ENCODE data around the gene NFS1.
"Not testable (repeated sequence)": the region's sequence is repeated elsewhere in the genome, so short reads cannot be mapped to it uniquely, and the experiment has no call there.

The NFS1 gene

DNA sequence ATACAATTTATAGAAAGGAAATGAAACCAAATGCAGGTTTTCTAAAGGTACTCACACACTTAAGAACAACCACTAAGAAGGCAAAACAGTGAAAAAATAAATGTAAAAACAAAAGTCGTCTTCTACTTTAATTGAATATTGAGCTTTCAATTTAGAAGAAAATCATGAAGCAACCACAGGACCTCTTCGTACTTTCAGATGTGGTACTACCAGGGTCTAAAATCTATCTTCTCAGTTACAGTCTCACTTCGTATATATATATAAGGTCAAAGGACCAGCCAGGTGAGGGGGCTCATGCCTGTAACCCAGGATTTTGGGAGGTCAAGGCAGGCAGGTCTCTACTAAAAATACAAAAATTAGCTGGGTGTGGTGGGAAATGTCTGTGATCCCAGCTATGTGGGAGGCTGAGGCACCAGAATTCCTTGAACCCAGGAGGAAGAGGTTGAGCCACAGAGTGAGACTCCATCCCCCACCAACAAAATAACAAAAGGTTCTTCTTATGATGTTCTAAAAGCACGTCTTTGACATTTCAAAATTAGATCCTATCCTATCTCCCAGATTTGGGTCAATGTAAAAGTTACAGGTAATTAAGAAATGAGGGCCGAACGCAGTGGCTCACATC is 12.5 kb upstream of the NFS1 start:
- no peak for DNase-seq (ENCODE audit: low spot score)
- TF ChIP-seq, protein P1, sequence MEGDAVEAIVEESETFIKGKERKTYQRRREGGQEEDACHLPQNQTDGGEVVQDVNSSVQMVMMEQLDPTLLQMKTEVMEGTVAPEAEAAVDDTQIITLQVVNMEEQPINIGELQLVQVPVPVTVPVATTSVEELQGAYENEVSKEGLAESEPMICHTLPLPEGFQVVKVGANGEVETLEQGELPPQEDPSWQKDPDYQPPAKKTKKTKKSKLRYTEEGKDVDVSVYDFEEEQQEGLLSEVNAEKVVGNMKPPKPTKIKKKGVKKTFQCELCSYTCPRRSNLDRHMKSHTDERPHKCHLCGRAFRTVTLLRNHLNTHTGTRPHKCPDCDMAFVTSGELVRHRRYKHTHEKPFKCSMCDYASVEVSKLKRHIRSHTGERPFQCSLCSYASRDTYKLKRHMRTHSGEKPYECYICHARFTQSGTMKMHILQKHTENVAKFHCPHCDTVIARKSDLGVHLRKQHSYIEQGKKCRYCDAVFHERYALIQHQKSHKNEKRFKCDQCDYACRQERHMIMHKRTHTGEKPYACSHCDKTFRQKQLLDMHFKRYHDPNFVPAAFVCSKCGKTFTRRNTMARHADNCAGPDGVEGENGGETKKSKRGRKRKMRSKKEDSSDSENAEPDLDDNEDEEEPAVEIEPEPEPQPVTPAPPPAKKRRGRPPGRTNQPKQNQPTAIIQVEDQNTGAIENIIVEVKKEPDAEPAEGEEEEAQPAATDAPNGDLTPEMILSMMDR (IDR thresholded peaks at IDR 0.05; ENCODE audit: borderline replicate concordance, control extremely low read depth, extremely low read depth, insufficient read depth, missing control alignments): no peak
- in situ Hi-C loops (cut with MboI; ENCODE audit: low sequenced_read_pairs, unreplicated experiment): no loop called here

DNA sequence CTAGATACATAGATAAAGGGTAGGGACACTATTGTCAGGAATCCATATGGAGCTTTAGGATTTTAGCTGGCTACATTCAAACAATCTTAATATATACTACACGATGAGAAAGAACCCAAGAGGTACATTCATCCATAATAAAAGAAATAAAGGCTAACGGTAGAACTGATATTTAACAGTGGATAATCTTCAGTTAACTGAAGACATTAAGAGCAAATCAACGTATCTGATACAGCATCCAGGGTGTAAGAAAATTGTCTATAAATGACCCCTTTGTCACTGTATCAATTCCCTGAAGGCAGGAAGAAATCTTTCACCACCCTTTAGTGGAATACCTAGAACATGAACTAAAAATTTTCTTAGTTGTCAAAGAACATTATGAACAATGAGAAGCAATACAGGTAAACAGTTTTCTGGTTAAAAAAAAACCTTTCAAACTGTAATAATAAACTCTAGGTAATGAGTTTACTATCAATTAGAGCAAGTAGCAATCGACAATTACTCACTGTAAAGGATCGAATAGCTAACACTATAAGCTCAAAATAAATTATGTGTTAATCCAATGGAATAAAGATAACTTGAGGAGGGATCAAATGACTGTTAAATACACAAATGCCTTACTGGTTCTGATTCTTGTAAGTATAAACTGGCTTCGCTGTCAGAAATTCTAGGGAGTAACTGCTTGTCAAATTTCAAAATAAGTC is 11.9 kb upstream of the NFS1 start:
- in situ Hi-C loops (cut with MboI; ENCODE audit: low sequenced_read_pairs, unreplicated experiment): no loop called here
- TF ChIP-seq, protein P1 (IDR thresholded peaks at IDR 0.05; ENCODE audit: borderline replicate concordance, control extremely low read depth, extremely low read depth, insufficient read depth, missing control alignments): no peak
- DNase-seq (ENCODE audit: low spot score): no peak

DNA sequence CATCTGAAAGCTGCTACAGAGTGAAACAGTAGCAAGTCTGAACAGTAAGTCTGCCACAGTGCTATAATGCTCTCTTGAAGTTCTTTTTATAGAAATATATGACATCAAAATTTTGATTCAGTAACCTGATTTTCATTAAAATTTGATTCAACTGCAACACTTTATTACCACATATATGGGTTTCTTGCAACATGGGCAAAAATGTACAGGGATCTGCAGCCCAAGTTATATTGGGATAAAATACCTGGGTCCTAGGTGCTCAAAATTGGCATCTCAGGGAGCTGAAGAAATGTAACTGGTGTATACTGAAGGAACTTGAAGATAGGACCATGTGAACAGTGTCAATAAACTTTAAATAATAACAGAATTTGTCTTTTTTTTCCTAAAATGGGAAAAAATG is 10.9 kb upstream of the NFS1 start:
- no peak for DNase-seq (ENCODE audit: low spot score)
- in situ Hi-C loops (cut with MboI; ENCODE audit: low sequenced_read_pairs, unreplicated experiment): no loop called here
- TF ChIP-seq, protein P1 (IDR thresholded peaks at IDR 0.05; ENCODE audit: borderline replicate concordance, control extremely low read depth, extremely low read depth, insufficient read depth, missing control alignments): no peak

DNA sequence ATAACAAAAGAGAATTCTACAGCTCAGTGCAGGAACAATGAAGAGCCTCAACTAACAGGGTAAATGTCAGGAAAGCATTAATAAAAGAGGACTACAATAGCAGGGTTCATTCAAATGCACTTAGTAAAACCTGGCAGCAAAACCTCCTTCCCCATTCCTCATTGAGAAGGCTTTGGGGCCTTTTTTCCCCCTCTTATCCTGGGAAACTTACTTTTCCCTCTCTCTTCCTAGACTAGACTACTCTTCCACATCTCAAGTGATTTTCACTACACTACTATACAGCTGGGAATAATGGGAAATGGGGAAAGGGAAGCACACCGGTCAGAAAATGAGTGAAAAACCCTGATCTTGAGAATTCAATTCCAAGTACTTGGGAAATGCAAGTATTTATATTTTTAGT is 10.1 kb upstream of the NFS1 start:
- TF ChIP-seq, protein P1 (IDR thresholded peaks at IDR 0.05; ENCODE audit: borderline replicate concordance, control extremely low read depth, extremely low read depth, insufficient read depth, missing control alignments): no peak
- no peak for DNase-seq (ENCODE audit: low spot score)
- in situ Hi-C loops (cut with MboI; ENCODE audit: low sequenced_read_pairs, unreplicated experiment): no loop called here

DNA sequence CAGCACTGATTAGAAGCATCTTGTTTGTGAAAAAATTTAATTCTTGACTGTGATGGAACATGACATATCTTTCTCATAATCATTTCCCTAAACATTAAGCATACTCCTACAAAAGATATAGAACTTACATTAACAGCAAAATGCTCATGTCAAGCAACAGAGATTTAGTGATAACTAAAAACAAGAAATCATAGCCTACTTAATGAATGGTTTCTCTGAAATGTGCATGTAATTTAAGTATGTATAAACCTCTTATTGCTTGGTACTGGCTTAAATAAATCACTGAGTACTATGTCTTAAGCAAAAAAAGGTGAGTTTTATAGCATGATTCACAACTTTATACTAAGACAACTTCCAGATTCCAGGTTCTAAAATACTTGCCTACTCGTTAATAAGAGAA is 9.3 kb upstream of the NFS1 start:
- TF ChIP-seq, protein P1 (IDR thresholded peaks at IDR 0.05; ENCODE audit: borderline replicate concordance, control extremely low read depth, extremely low read depth, insufficient read depth, missing control alignments): no peak
- DNase-seq (ENCODE audit: low spot score): no peak
- in situ Hi-C loops (cut with MboI; ENCODE audit: low sequenced_read_pairs, unreplicated experiment): no loop called here

DNA sequence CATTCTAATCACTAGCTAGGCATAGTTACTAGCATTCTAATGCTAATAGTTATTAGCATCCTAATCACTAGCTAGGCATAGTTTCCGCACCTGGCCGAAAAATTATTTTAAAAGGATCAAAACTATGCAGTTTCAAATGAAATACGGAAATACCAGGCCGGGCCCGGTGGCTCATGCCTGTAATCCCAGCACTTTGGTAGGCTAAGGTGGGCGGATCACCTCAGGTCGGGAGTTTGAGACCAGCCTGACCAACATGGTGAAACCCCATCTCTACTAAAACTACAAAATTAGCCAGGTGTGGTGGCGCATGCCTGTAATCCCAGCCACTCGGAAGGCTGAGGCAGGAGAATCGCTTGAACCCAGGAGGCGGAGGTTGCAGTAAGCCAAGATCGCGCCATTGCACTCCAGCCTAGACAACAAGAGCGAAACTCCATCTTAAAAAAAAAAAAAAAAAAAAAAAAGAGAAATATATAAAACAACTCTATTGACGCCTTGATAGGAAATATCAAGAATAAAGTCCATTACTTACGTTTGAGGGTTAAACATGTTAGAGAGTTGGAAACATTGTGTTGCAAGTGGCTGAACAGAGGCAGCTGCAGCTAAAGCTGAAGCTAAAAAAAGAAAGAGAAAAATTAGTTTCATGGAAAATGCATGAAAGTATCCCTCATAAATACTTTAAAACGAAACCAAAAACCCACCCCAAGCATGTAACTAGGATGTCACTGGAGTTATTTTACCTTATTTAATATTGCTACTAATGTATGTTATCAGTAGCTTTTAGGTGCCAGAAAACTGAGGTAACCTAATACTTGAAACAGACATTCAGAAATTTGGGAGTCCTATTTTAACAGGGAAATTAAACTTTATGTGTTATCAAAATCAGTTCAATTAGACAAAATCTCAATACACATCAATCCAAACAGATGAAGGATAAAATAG is 7.7 kb upstream of the NFS1 start:
- DNase-seq (ENCODE audit: low spot score); in situ Hi-C loops (cut with MboI; ENCODE audit: low sequenced_read_pairs, unreplicated experiment): not testable (repeated sequence)

DNA sequence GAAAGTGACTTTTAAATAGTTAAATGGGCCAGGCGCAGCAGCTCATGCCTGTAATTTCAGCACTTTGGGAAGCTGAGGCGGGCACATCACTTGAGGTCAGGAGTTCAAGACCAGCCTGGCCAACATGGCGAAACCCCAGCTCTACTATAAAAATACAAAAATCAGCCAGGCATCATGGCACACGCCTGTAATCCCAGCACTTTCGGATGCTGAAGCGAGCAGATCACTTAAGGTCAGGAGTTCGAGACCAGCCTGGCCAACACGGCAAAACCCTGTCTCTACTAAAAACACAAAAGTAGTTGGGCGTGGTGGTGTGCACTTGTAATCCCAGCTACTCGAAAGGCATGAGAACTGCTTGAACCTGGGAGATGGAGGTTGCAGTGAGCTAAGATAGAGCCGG is 6.7 kb upstream of the NFS1 start:
- in situ Hi-C loops (cut with MboI; ENCODE audit: low sequenced_read_pairs, unreplicated experiment); DNase-seq (ENCODE audit: low spot score): not testable (repeated sequence)
